ENCODE data around the gene MYO3B. TPM values are rescaled to one million over a fixed set of nuclear protein-coding genes. Genes with fewer than 3 reads are reported as not detected.

MYO3B gene
- total RNA-seq, 1 experiment from 2014 or later: 0.10 TPM

- DNase-seq (ENCODE audit: low spot score): no peak
These were observed 59.7 kb downstream of the MYO3B start for GRCh38 chr2:170237572-170238120.

GRCh38 chr2:170238776-170239175, 60.8 kb downstream of the MYO3B start:
- no peak for DNase-seq (ENCODE audit: low spot score)

GRCh38 chr2:170240629-170241028, 62.7 kb downstream of the MYO3B start:
- DNase-seq (ENCODE audit: low spot score): no peak

GRCh38 chr2:170241756-170242155, 63.8 kb downstream of the MYO3B start:
- DNase-seq (ENCODE audit: low spot score): no peak

- no peak for DNase-seq (ENCODE audit: low spot score)
These were observed 65.3 kb downstream of the MYO3B start for GRCh38 chr2:170243118-170243837.

- DNase-seq (ENCODE audit: low spot score): no peak
These were observed 66.0 kb downstream of the MYO3B start for GRCh38 chr2:170243898-170244297.

- no peak for DNase-seq (ENCODE audit: low spot score)
These were observed 66.6 kb downstream of the MYO3B start for GRCh38 chr2:170244555-170244954.

GRCh38 chr2:170245312-170245711, 67.4 kb downstream of the MYO3B start:
- DNase-seq (ENCODE audit: low spot score): no peak

- no peak for DNase-seq (ENCODE audit: low spot score)
These were observed 69.4 kb downstream of the MYO3B start for GRCh38 chr2:170247333-170247732.

- no peak for DNase-seq (ENCODE audit: low spot score)
These were observed 70.0 kb downstream of the MYO3B start for GRCh38 chr2:170247882-170248393.

- no peak for DNase-seq (ENCODE audit: low spot score)
These were observed 70.8 kb downstream of the MYO3B start for GRCh38 chr2:170248574-170249393.

- no peak for DNase-seq (ENCODE audit: low spot score)
These were observed 71.8 kb downstream of the MYO3B start for GRCh38 chr2:170249761-170250160.

- DNase-seq (ENCODE audit: low spot score): no peak
These were observed 72.6 kb downstream of the MYO3B start for GRCh38 chr2:170250584-170250983.

GRCh38 chr2:170252414-170252813, 74.5 kb downstream of the MYO3B start:
- DNase-seq (ENCODE audit: low spot score): no peak

- no peak for DNase-seq (ENCODE audit: low spot score)
These were observed 75.8 kb downstream of the MYO3B start for GRCh38 chr2:170253721-170254230.

- DNase-seq (ENCODE audit: low spot score): no peak
These were observed 76.4 kb downstream of the MYO3B start for GRCh38 chr2:170254293-170254732.

- DNase-seq (ENCODE audit: low spot score): no peak
These were observed 77.2 kb downstream of the MYO3B start for GRCh38 chr2:170255137-170255536.

- no peak for DNase-seq (ENCODE audit: low spot score)
These were observed 78.0 kb downstream of the MYO3B start for GRCh38 chr2:170255971-170256370.

- DNase-seq (ENCODE audit: low spot score): no peak
These were observed 80.4 kb downstream of the MYO3B start for GRCh38 chr2:170258382-170258781.

- DNase-seq (ENCODE audit: low spot score): no peak
These were observed 82.2 kb downstream of the MYO3B start for GRCh38 chr2:170260188-170260587.

- no peak for DNase-seq (ENCODE audit: low spot score)
These were observed 83.6 kb downstream of the MYO3B start for GRCh38 chr2:170261566-170261965.

GRCh38 chr2:170262343-170262742, 84.4 kb downstream of the MYO3B start:
- no peak for DNase-seq (ENCODE audit: low spot score)

All from H4 (cell line).